Left ventricle myocardium inferior (tissue), 1 donor: ENCODE results near the gene CD300A. TPM values are rescaled to one million over a fixed set of nuclear protein-coding genes. Genes with fewer than 3 reads are reported as not detected.
A peak's percentile ranks its signal among the peaks of the same experiment; 100 is the strongest.

Experiments used
- DNase-seq: peaks from one replicate; pipeline ENCODE4 v3.0.0-alpha.2; 2020
- H3K27ac ChIP-seq: fragments of 200-600 bp; replicated peaks from 2 replicates; pipeline ENCODE4 v1.8.0; 2021
- H3K27me3 ChIP-seq: fragments of 200-600 bp; 2 replicates; pipeline ENCODE4 v1.8.0; 2021; ENCODE audit warnings: low read depth
- H3K36me3 ChIP-seq: fragments of 200-600 bp; 2 replicates; pipeline ENCODE4 v1.8.0; 2021
- H3K4me1 ChIP-seq: fragments of 200-600 bp; 2 replicates; pipeline ENCODE4 v1.8.0; 2021
- H3K4me3 ChIP-seq: fragments of 200-600 bp; 2 replicates; pipeline ENCODE4 v1.8.0; 2021; ENCODE audit warnings: mild to moderate bottlenecking, moderate library complexity
- H3K9me3 ChIP-seq: fragments of 200-600 bp; replicated peaks from 2 replicates; pipeline ENCODE4 v1.8.0; 2021
- CTCF ChIP-seq: fragments of 200-600 bp; IDR thresholded peaks from 2 replicates; pipeline ENCODE4 v1.8.0; 2021; ENCODE audit warnings: antibody characterized with exemption, mild to moderate bottlenecking, borderline replicate concordance
- intact Hi-C: fragments of 100-400 bp; cut with micrococcal nuclease; formaldehyde crosslinking; loops from one replicate; pipeline ENCODE4 v1.11.0; 2022
- total RNA-seq: library from RNA; stranded (reverse); fragmentation: NEBNext Ultra II Directional; extraction: Animal tissue kit (Norgen Biotek cat#: 25700); gene quantifications from one replicate; pipeline ENCODE4 v1.2.1, GENCODE V29; 2021
- donor health status: DM: no; HTN: yes; CAD: no; lungs with severe emphysema.

The CD300A gene
- total RNA-seq, 1 donor from 2014 or later, result 1.2 TPM

GRCh38 chr17:74454197-74455024 lies 12.0 kb upstream of the CD300A start:
- peak; percentile 45 for TF ChIP-seq CTCF
- intact Hi-C loops, result no loop called here
- peaks cover 65% of the 10 kb centered on the region for H3K4me1 ChIP-seq
- H3K27ac ChIP-seq, result peak overlapping the region; percentile 98
- H3K36me3 ChIP-seq, result no peaks in the 10 kb centered on the region
- H3K9me3 ChIP-seq, result no peaks in the 10 kb centered on the region
- peaks cover 11% of the 10 kb centered on the region for H3K27me3 ChIP-seq
- H3K4me3 ChIP-seq, result peak overlapping the region; percentile 59
- DNase-seq, result peak; percentile 95

GRCh38 chr17:74455025-74455545 lies 11.3 kb upstream of the CD300A start:
- intact Hi-C loops, result no loop called here
- Histone ChIP-seq H3K36me3 (no peaks in the 10 kb centered on the region), H3K27ac (peak overlapping the region; percentile 98), H3K27me3 (peaks cover 18% of the 10 kb centered on the region), H3K4me3 (no peak overlapping the region), H3K4me1 (peaks cover 59% of the 10 kb centered on the region), H3K9me3 (no peaks in the 10 kb centered on the region)
- DNase-seq, result no peak
- TF ChIP-seq CTCF, result no peak

GRCh38 chr17:74455821-74456220 lies 10.6 kb upstream of the CD300A start:
- H3K27ac ChIP-seq, result peak overlapping the region; percentile 98
- TF ChIP-seq CTCF, result no peak
- H3K4me3 ChIP-seq, result no peak overlapping the region
- H3K27me3 ChIP-seq, result peaks cover 23% of the 10 kb centered on the region
- H3K9me3 ChIP-seq, result no peaks in the 10 kb centered on the region
- H3K4me1 ChIP-seq, result peaks cover 56% of the 10 kb centered on the region
- H3K36me3 ChIP-seq, result no peaks in the 10 kb centered on the region
- intact Hi-C loops, result loop anchor here (2.0 kb wide), 1 partner anchor 77 kb away; no protein-coding TSS in a partner anchor
- no peak for DNase-seq

- H3K4me3 ChIP-seq, result no peak overlapping the region
- no peaks in the 10 kb centered on the region for H3K9me3 ChIP-seq
- peak overlapping the region; percentile 4 for H3K27ac ChIP-seq
- H3K27me3 ChIP-seq, result peaks cover 29% of the 10 kb centered on the region
- H3K4me1 ChIP-seq, result peaks cover 45% of the 10 kb centered on the region
- no peaks in the 10 kb centered on the region for H3K36me3 ChIP-seq
- intact Hi-C loops, result loop anchor here (2.0 kb wide), 1 partner anchor 78 kb away; no protein-coding TSS in a partner anchor
- peak; percentile 83 for DNase-seq
- TF ChIP-seq CTCF, result peak; percentile 95
Measured at GRCh38 chr17:74457146-74457819, 9.2 kb upstream of the CD300A start.

- Histone ChIP-seq H3K36me3 (no peaks in the 10 kb centered on the region), H3K9me3 (no peaks in the 10 kb centered on the region), H3K27ac (no peak overlapping the region), H3K27me3 (peaks cover 31% of the 10 kb centered on the region), H3K4me3 (no peak overlapping the region), H3K4me1 (peaks cover 40% of the 10 kb centered on the region)
- DNase-seq, result no peak
- intact Hi-C loops, result loop anchor here (2.0 kb wide), 1 partner anchor 79 kb away; no protein-coding TSS in a partner anchor
- TF ChIP-seq CTCF, result peak; percentile 34
Measured at GRCh38 chr17:74457820-74458166, 8.6 kb upstream of the CD300A start.
